Measurements from ENCODE around the gene ARL8A. TPM values are rescaled to one million over a fixed set of nuclear protein-coding genes. Genes with fewer than 3 reads are reported as not detected.

ARL8A gene
- total and polyA plus RNA-seq, 2 of the 4 experiments (the other 2 are of a cell fraction), result 18.1 to 30.7 TPM

DNA sequence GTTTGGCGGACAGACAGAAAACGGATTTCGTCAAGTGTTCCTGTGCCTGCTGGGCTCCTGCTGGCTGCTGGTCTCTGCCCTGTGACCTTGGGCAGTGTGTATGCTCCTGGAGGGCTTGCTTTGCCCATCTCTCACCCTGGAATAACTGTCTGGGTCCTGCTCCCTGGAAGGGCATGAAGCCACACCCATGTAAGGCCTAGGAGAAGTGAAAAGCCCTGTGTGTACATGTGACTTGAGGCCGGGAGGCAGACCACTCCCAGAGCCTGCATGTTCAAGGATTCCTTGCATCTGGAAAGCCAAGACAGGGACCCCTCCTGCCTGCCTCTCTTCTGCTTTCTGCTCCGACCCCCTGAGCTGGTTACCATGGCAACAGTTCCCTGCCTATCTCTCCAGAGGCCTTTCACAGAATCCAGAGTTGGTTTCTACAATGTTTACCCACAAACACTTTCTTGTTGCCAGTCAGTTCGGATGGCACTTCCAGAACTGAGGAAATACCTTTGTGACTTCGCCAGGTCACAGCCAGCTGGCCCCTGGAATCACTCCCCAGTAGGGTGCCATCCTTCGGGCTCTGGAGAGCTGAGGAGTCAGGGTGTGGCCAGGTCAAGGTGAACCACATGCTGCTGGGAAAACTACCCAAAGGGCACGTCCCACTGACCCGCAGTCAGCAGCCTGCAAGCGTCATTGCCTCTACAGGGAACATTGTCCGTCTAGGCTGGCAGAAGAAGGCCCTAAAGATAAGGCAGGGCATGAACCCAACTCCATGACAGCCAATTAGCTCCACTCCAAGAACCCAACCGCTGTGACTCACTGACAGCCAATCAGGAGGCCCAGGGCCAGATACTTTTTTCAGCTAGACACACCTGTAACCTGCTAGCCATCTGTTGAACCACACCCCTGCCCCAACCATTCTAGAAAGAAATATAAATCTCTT lies 36.5 kb downstream of the ARL8A start:
- ATAC-seq (ENCODE audit: low read depth) (no peak), DNase-seq (no peak)
- no peak overlapping the region for H4K8ac ChIP-seq (ENCODE audit: low read depth in 2 of 2, low read length in 2 of 2)
- no peak overlapping the region for H2BK120ac ChIP-seq (ENCODE audit: low read depth, low read length)
- ChIA-PET POLR2A (ENCODE audit: unreplicated experiment) (no interaction called here), CTCF (no interaction called here)
- H3K4me3 ChIP-seq (ENCODE audit: insufficient read depth, low read depth, low read length), result no peak overlapping the region
- no peaks in the 10 kb centered on the region for H3K79me1 ChIP-seq (ENCODE audit: low read depth in 1 of 2, low read length in 2 of 2)
- no peak overlapping the region for H3K23ac ChIP-seq (ENCODE audit: low read depth, low read length)
- H3K9ac ChIP-seq (ENCODE audit: low read depth, low read length), result no peak overlapping the region
- no peak overlapping the region for H2BK15ac ChIP-seq (ENCODE audit: low read depth, low read length)
- 73% methylated on average over 11 of the region's 13 CpGs; no CpG with 5 or more reads in 1 of the 2 experiments for WGBS, 2 experiments (ENCODE audit: extremely low coverage in 2 of 2, insufficient read length in 1 of 2)
- H3K9me3 ChIP-seq (ENCODE audit: control insufficient read depth, insufficient read depth, low read length), result no peaks in the 10 kb centered on the region
- no peak overlapping the region for H3K4ac ChIP-seq (ENCODE audit: low read depth, low read length)
- H4K20me1 ChIP-seq (ENCODE audit: insufficient read depth, low read length), result no peaks in the 10 kb centered on the region
- dilution Hi-C loops (cut with HindIII; ENCODE audit: low sequenced_read_pairs, unreplicated experiment) (no loop called here), in situ Hi-C loops (cut with MboI; ENCODE audit: low sequenced_read_pairs) (no loop called here), intact Hi-C loops (cut with micrococcal nuclease) (no loop called here)
- H3K9me1 ChIP-seq (ENCODE audit: insufficient read depth, low read length), result peaks cover 3% of the 10 kb centered on the region; the same call in 1 of the 2 replicates
- H3K14ac ChIP-seq (replicated peaks; ENCODE audit: low read depth, low read length), result no peak overlapping the region
- no peaks in the 10 kb centered on the region for H3K36me3 ChIP-seq (ENCODE audit: control insufficient read depth, insufficient read depth, low read length)
- no peak overlapping the region for H2AK5ac ChIP-seq (ENCODE audit: low read depth, low read length)
- H4K91ac ChIP-seq (ENCODE audit: insufficient read depth, low read depth, low read length), result no peak overlapping the region
- no peak overlapping the region for H2AFZ ChIP-seq (replicated peaks; ENCODE audit: low read length, poor library complexity)
- no peak overlapping the region for H2AK9ac ChIP-seq (replicated peaks; ENCODE audit: low read depth, low read length, poor library complexity)
- TF ChIP-seq SMC3 (IDR thresholded peaks at IDR 0.05; ENCODE audit: low read depth, low read length) (no peak), NFE2L2 (IDR thresholded peaks at IDR 0.05; ENCODE audit: low read depth, low read length) (no peak), CHD1 (IDR thresholded peaks at IDR 0.05; ENCODE audit: low read depth, low read length) (no peak), MXI1 (IDR thresholded peaks at IDR 0.05; ENCODE audit: borderline replicate concordance, low read depth, low read length) (no peak), FOS (IDR thresholded peaks at IDR 0.05; ENCODE audit: low read depth, low read length) (no peak), CEBPB (IDR thresholded peaks at IDR 0.05; ENCODE audit: low read depth, low read length) (no peak)
- TF ChIP-seq, protein P1, sequence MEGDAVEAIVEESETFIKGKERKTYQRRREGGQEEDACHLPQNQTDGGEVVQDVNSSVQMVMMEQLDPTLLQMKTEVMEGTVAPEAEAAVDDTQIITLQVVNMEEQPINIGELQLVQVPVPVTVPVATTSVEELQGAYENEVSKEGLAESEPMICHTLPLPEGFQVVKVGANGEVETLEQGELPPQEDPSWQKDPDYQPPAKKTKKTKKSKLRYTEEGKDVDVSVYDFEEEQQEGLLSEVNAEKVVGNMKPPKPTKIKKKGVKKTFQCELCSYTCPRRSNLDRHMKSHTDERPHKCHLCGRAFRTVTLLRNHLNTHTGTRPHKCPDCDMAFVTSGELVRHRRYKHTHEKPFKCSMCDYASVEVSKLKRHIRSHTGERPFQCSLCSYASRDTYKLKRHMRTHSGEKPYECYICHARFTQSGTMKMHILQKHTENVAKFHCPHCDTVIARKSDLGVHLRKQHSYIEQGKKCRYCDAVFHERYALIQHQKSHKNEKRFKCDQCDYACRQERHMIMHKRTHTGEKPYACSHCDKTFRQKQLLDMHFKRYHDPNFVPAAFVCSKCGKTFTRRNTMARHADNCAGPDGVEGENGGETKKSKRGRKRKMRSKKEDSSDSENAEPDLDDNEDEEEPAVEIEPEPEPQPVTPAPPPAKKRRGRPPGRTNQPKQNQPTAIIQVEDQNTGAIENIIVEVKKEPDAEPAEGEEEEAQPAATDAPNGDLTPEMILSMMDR (conservative IDR thresholded peaks at IDR 0.05; ENCODE audit: low read depth, low read length), result no peak
- TF ChIP-seq, protein P2, sequence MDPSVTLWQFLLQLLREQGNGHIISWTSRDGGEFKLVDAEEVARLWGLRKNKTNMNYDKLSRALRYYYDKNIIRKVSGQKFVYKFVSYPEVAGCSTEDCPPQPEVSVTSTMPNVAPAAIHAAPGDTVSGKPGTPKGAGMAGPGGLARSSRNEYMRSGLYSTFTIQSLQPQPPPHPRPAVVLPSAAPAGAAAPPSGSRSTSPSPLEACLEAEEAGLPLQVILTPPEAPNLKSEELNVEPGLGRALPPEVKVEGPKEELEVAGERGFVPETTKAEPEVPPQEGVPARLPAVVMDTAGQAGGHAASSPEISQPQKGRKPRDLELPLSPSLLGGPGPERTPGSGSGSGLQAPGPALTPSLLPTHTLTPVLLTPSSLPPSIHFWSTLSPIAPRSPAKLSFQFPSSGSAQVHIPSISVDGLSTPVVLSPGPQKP (IDR thresholded peaks at IDR 0.05; ENCODE audit: borderline replicate concordance, low read depth, low read length), result no peak
- no peak overlapping the region for H3K18ac ChIP-seq (ENCODE audit: low read depth, low read length)
- no peak overlapping the region for H3K4me2 ChIP-seq (ENCODE audit: low read depth, low read length)
- no peak overlapping the region for H3K27ac ChIP-seq (ENCODE audit: insufficient read depth, low read length)
- no peak overlapping the region for H3K56ac ChIP-seq (ENCODE audit: extremely low read depth, insufficient read depth, low read length)
- no TSS peak for BruUV-seq (replicated peaks)
- H3K27me3 ChIP-seq (ENCODE audit: control insufficient read depth, insufficient read depth, low read length), result no peaks in the 10 kb centered on the region; the same call in 1 of the 2 replicates
- H3K4me1 ChIP-seq (ENCODE audit: control insufficient read depth, insufficient read depth, low read length), result peaks cover 8% of the 10 kb centered on the region
- no peak overlapping the region for H2BK20ac ChIP-seq (ENCODE audit: low read depth, low read length)
- H2BK5ac ChIP-seq (ENCODE audit: low read depth, low read length, poor library complexity, severe bottlenecking), result no peak overlapping the region
- no peak overlapping the region for H4K5ac ChIP-seq (ENCODE audit: low read depth, low read length)

All from IMR-90 (cell line).